Lower lobe of right lung (tissue), 2 donors: Measurements from ENCODE around the gene SPDYE17. TPM values are rescaled to one million over a fixed set of nuclear protein-coding genes. Genes with fewer than 3 reads are reported as not detected.
"Not testable (repeated sequence)": the region's sequence is repeated elsewhere in the genome, so short reads cannot be mapped to it uniquely, and the experiment has no call there.

Experiments
- ATAC-seq, 2 donors: fragments of 200-7000 bp; cut with Tn5 transposase; one replicate each; pipeline ENCODE4 v1.9.1; 2020 to 2022; ENCODE audit warnings: mild to moderate bottlenecking in 2 of 2, moderate library complexity in 2 of 2
- DNase-seq: peaks from one replicate; pipeline ENCODE4 v3.0.0-alpha.2; 2020
- H3K27ac ChIP-seq: fragments of 200-600 bp; one replicate; pipeline ENCODE4 v1.8.0; 2022
- H3K27me3 ChIP-seq: fragments of 200-600 bp; one replicate; pipeline ENCODE4 v1.8.0; 2022; ENCODE audit warnings: low read depth
- H3K36me3 ChIP-seq: fragments of 200-600 bp; one replicate; pipeline ENCODE4 v1.8.0; 2022; ENCODE audit warnings: mild to moderate bottlenecking
- H3K4me1 ChIP-seq: fragments of 200-600 bp; one replicate; pipeline ENCODE4 v1.8.0; 2022
- H3K4me3 ChIP-seq: fragments of 200-600 bp; one replicate; pipeline ENCODE4 v1.8.0; 2022; ENCODE audit warnings: mild to moderate bottlenecking
- H3K9me3 ChIP-seq: fragments of 200-600 bp; one replicate; pipeline ENCODE4 v1.8.0; 2022
- intact Hi-C: fragments of 100-400 bp; cut with DNase I; formaldehyde crosslinking; loops from one replicate; pipeline ENCODE4 v1.11.0; 2022
- total RNA-seq: library from RNA; stranded (reverse); fragmentation: NEBNext Ultra II Directional; extraction: Animal tissue kit (Norgen Biotek cat#: 25700); gene quantifications from one replicate; pipeline ENCODE4 v1.2.1, GENCODE V29; 2021
- donor health status: DM: no; HTN: yes; CAD: no; lungs with severe emphysema.

SPDYE17 gene
- total RNA-seq, 1 donor from 2014 or later, result not detected

GRCh38 chr7:76981187-76981970 is 50.8 kb downstream of the SPDYE17 start:
- H3K27me3 ChIP-seq, H3K4me1 ChIP-seq, intact Hi-C loops, ATAC-seq, DNase-seq, H3K27ac ChIP-seq, H3K9me3 ChIP-seq, H3K4me3 ChIP-seq: not testable (repeated sequence)
- H3K36me3 ChIP-seq, result peaks cover 29% of the 10 kb centered on the region

- H3K27me3 ChIP-seq, ATAC-seq, H3K27ac ChIP-seq, intact Hi-C loops, H3K4me1 ChIP-seq, H3K4me3 ChIP-seq, DNase-seq, H3K9me3 ChIP-seq: not testable (repeated sequence)
- H3K36me3 ChIP-seq, result peaks cover 29% of the 10 kb centered on the region
These were observed 51.6 kb downstream of the SPDYE17 start for GRCh38 chr7:76980576-76980975.

- not testable (repeated sequence) for ATAC-seq
These were observed 54.3 kb downstream of the SPDYE17 start for GRCh38 chr7:76977761-76978367.

GRCh38 chr7:76974793-76975579 is 57.2 kb downstream of the SPDYE17 start:
- H3K27ac ChIP-seq, H3K27me3 ChIP-seq, intact Hi-C loops, H3K4me1 ChIP-seq, H3K9me3 ChIP-seq, H3K4me3 ChIP-seq, DNase-seq: not testable (repeated sequence)
- peak in 1 of 2 donors; percentile 34 for ATAC-seq
- H3K36me3 ChIP-seq, result peaks cover 10% of the 10 kb centered on the region

More at GRCh38 chr7:76977761-76978367, 54.3 kb downstream of the SPDYE17 start:
- intact Hi-C loops, DNase-seq, H3K9me3 ChIP-seq, H3K4me1 ChIP-seq, H3K27ac ChIP-seq, H3K4me3 ChIP-seq, H3K27me3 ChIP-seq: not testable (repeated sequence)
- peaks cover 29% of the 10 kb centered on the region for H3K36me3 ChIP-seq

GRCh38 chr7:76974336-76974735 is 57.8 kb downstream of the SPDYE17 start:
- H3K4me1 ChIP-seq, H3K27ac ChIP-seq, ATAC-seq, intact Hi-C loops, H3K36me3 ChIP-seq, H3K4me3 ChIP-seq, DNase-seq, H3K9me3 ChIP-seq, H3K27me3 ChIP-seq: not testable (repeated sequence)

GRCh38 chr7:76972391-76972790 is 59.8 kb downstream of the SPDYE17 start:
- H3K27ac ChIP-seq, intact Hi-C loops, H3K36me3 ChIP-seq, H3K4me1 ChIP-seq, H3K9me3 ChIP-seq, H3K27me3 ChIP-seq, H3K4me3 ChIP-seq, DNase-seq, ATAC-seq: not testable (repeated sequence)

Other genes starting within 250 kb of the SPDYE17 start
- 1.5 TPM for gene SPDYE18, start 30.2 kb upstream of the SPDYE17 start, total RNA-seq
- gene CCDC146, start 90.3 kb upstream of the SPDYE17 start, total RNA-seq, result 17.3 TPM
- gene FGL2, start 167.5 kb upstream of the SPDYE17 start, total RNA-seq, result 33.0 TPM